ENCODE measurements around the gene QRFP. TPM values are rescaled to one million over a fixed set of nuclear protein-coding genes. Genes with fewer than 3 reads are reported as not detected.

QRFP gene
- polyA plus RNA-seq, 1 donor from 2014 or later, result not detected

- Histone ChIP-seq H3K9me2 (ENCODE audit: insufficient read depth, low read length) (no peaks in the 10 kb centered on the region), H3K27me3 (ENCODE audit: insufficient read depth, low read depth, low read length) (no peaks in the 10 kb centered on the region), H3K9ac (ENCODE audit: low read length) (no peak overlapping the region), H3K4me2 (ENCODE audit: low read length) (no peak overlapping the region), H3K9me3 (ENCODE audit: low read length) (no peaks in the 10 kb centered on the region), H3K4me3 (ENCODE audit: low read length) (no peak overlapping the region), H4K20me1 (ENCODE audit: insufficient read depth) (no peaks in the 10 kb centered on the region), H2AFZ (ENCODE audit: low read depth, low read length) (no peak overlapping the region), H3K36me3 (ENCODE audit: insufficient read depth, low read length) (no peaks in the 10 kb centered on the region), H3K79me2 (replicated peaks; ENCODE audit: insufficient read depth, low read length) (no peaks in the 10 kb centered on the region), H3F3A (ENCODE audit: insufficient read depth, low read length, poor library complexity, severe bottlenecking) (no peaks in the 10 kb centered on the region), H3K27ac (ENCODE audit: low read length) (no peak overlapping the region)
- TF ChIP-seq EZH2 (IDR thresholded peaks at IDR 0.05; ENCODE audit: borderline replicate concordance, insufficient read depth, low read length, poor library complexity, severe bottlenecking) (no peak), RAD21 (conservative IDR thresholded peaks at IDR 0.05) (no peak), MXI1 (conservative IDR thresholded peaks at IDR 0.05; ENCODE audit: poor library complexity, severe bottlenecking) (no peak), CTCF (IDR thresholded peaks at IDR 0.05; ENCODE audit: poor library complexity, severe bottlenecking) (no peak), POLR2AphosphoS5 (IDR thresholded peaks at IDR 0.05) (no peak), TAF1 (IDR thresholded peaks at IDR 0.05; ENCODE audit: low read depth) (no peak), EP300 (conservative IDR thresholded peaks at IDR 0.05; ENCODE audit: poor library complexity, severe bottlenecking) (no peak), SMC3 (conservative IDR thresholded peaks at IDR 0.05; ENCODE audit: poor library complexity) (no peak), REST (IDR thresholded peaks at IDR 0.05; ENCODE audit: borderline replicate concordance) (no peak)
Measured at GRCh38 chr9:130929571-130930038, 33.0 kb upstream of the QRFP start.

GRCh38 chr9:130927995-130928900 lies 31.6 kb upstream of the QRFP start:
- H3K4me2 ChIP-seq (ENCODE audit: low read length), result no peak overlapping the region

More at GRCh38 chr9:130927995-130928900, 31.6 kb upstream of the QRFP start:
- no peaks in the 10 kb centered on the region for H4K20me1 ChIP-seq (ENCODE audit: insufficient read depth)
- no peak overlapping the region for H2AFZ ChIP-seq (ENCODE audit: low read depth, low read length)
- H3K9me2 ChIP-seq (ENCODE audit: insufficient read depth, low read length), result no peaks in the 10 kb centered on the region
- H3K9ac ChIP-seq (ENCODE audit: low read length), result no peak overlapping the region
- H3K79me2 ChIP-seq (replicated peaks; ENCODE audit: insufficient read depth, low read length), result no peaks in the 10 kb centered on the region
- H3K4me3 ChIP-seq (ENCODE audit: low read length), result no peak overlapping the region
- H3K27ac ChIP-seq (ENCODE audit: low read length), result no peak overlapping the region
- H3K36me3 ChIP-seq (ENCODE audit: insufficient read depth, low read length), result no peaks in the 10 kb centered on the region
- H3K27me3 ChIP-seq (ENCODE audit: insufficient read depth, low read depth, low read length), result no peaks in the 10 kb centered on the region
- H3K9me3 ChIP-seq (ENCODE audit: low read length), result no peaks in the 10 kb centered on the region
- H3F3A ChIP-seq (ENCODE audit: insufficient read depth, low read length, poor library complexity, severe bottlenecking), result no peaks in the 10 kb centered on the region
- TF ChIP-seq TAF1 (IDR thresholded peaks at IDR 0.05; ENCODE audit: low read depth), result no peak
- TF ChIP-seq POLR2AphosphoS5 (IDR thresholded peaks at IDR 0.05), result no peak
- no peak for TF ChIP-seq MXI1 (conservative IDR thresholded peaks at IDR 0.05; ENCODE audit: poor library complexity, severe bottlenecking)
- no peak for TF ChIP-seq CTCF (IDR thresholded peaks at IDR 0.05; ENCODE audit: poor library complexity, severe bottlenecking)
- TF ChIP-seq EP300 (conservative IDR thresholded peaks at IDR 0.05; ENCODE audit: poor library complexity, severe bottlenecking), result no peak
- TF ChIP-seq REST (IDR thresholded peaks at IDR 0.05; ENCODE audit: borderline replicate concordance), result no peak
- TF ChIP-seq RAD21 (conservative IDR thresholded peaks at IDR 0.05), result no peak
- TF ChIP-seq EZH2 (IDR thresholded peaks at IDR 0.05; ENCODE audit: borderline replicate concordance, insufficient read depth, low read length, poor library complexity, severe bottlenecking), result no peak
- TF ChIP-seq SMC3 (conservative IDR thresholded peaks at IDR 0.05; ENCODE audit: poor library complexity), result no peak

Data from neural cell (in vitro differentiated cells).